Caco-2 (cell line): ENCODE results near the gene AFAP1L2. TPM values are rescaled to one million over a fixed set of nuclear protein-coding genes. Genes with fewer than 3 reads are reported as not detected.

Experiments
- BruUV-seq: library from RNA; stranded (reverse); fragments of 400-500 nt; replicated peaks from 2 replicates; lab custom pipeline; 2021; lab: Mats Ljungman, UMichigan
- CTCF ChIA-PET: fragments of 300-600 bp; sonication (Branson Sonifier 250); formaldehyde crosslinking; loops from one replicate; lab custom pipeline; 2022; ENCODE audit warnings: antibody characterized with exemption; lab: Charles Lee
- POLR2A ChIA-PET: fragments of 300-600 bp; sonication (Branson Sonifier 250); formaldehyde crosslinking; loops from one replicate; lab custom pipeline; 2022; ENCODE audit warnings: antibody characterized with exemption; lab: Charles Lee
- DNase-seq, 2 experiments: peaks; one replicate each; pipeline versions ENCODE4 v3.0.0 to v3.0.0-alpha.2; 2020 to 2022
- H3K27me3 ChIP-seq: replicated peaks from 2 replicates; pipeline ENCODE4 v1.6.0; 2011; ENCODE audit warnings: low read length; ENCODE audit not compliant: control insufficient read depth, insufficient read depth
- H3K36me3 ChIP-seq: 2 replicates; pipeline ENCODE4 v1.5.1; 2011; ENCODE audit warnings: low read length; ENCODE audit not compliant: control insufficient read depth, insufficient read depth
- H3K4me1 ChIP-seq: fragments of 250-450 bp; sonication (Bioruptor Pico); 2 replicates; pipeline ENCODE4 v1.5.1; 2020; ENCODE audit warnings: mild to moderate bottlenecking
- H3K4me3 ChIP-seq: 2 replicates; pipeline ENCODE4 v1.5.1; 2011; ENCODE audit warnings: low read depth, mild to moderate bottlenecking, control low read depth, low read length
- H3K9me3 ChIP-seq: fragments of 250-450 bp; sonication (Bioruptor Pico); 2 replicates; pipeline ENCODE4 v1.5.1; 2020; ENCODE audit warnings: mild to moderate bottlenecking, moderate library complexity
- H3K27ac Mint-ChIP-seq: one replicate; pipeline ENCODE4 v1.8.0; 2022; ENCODE audit warnings: mixed read lengths; ENCODE audit not compliant: unreplicated experiment
- H3K27me3 Mint-ChIP-seq: one replicate; pipeline ENCODE4 v1.8.0; 2022; ENCODE audit warnings: mixed read lengths; ENCODE audit not compliant: insufficient read depth, unreplicated experiment
- H3K36me3 Mint-ChIP-seq: one replicate; pipeline ENCODE4 v1.8.0; 2022; ENCODE audit warnings: mild to moderate bottlenecking, mixed read lengths; ENCODE audit not compliant: insufficient read depth, unreplicated experiment
- H3K4me1 Mint-ChIP-seq: one replicate; pipeline ENCODE4 v1.8.0; 2022; ENCODE audit warnings: low read depth, mixed read lengths; ENCODE audit not compliant: unreplicated experiment
- H3K4me3 Mint-ChIP-seq: one replicate; pipeline ENCODE4 v1.8.0; 2022; ENCODE audit warnings: mild to moderate bottlenecking, moderate library complexity, mixed read lengths; ENCODE audit not compliant: unreplicated experiment
- H3K9me3 Mint-ChIP-seq: one replicate; pipeline ENCODE4 v1.8.0; 2022; ENCODE audit warnings: mixed read lengths; ENCODE audit not compliant: unreplicated experiment
- CTCF ChIP-seq, 2 experiments: fragments of 200-600 bp in 1 of 2; IDR thresholded peaks; 1 replicate in 1 of 2; 2 replicates in 1 of 2; pipeline versions ENCODE4 v1.5.1 to v1.8.0; 2011 to 2022; ENCODE audit warnings: antibody characterized with exemption in 1 of 2, control low read depth in 1 of 2, inconsistent platforms in 1 of 2, low read depth in 1 of 2, low read length in 1 of 2, mild to moderate bottlenecking in 1 of 2, moderate library complexity in 1 of 2; ENCODE audit not compliant: insufficient read depth in 1 of 2, severe bottlenecking in 1 of 2, unreplicated experiment in 1 of 2
- intact Hi-C: fragments of 100-400 bp; cut with micrococcal nuclease; formaldehyde crosslinking; loops from one replicate; pipeline ENCODE4 v1.10.0; 2022; ENCODE audit not compliant: unreplicated experiment
- total RNA-seq: library from RNA; stranded (reverse); gene quantifications from 2 replicates; pipeline ENCODE4 v1.2.3, GENCODE V29; 2022

The AFAP1L2 gene
- total RNA-seq, 1 experiment from 2014 or later = 2.3 TPM

- no peaks in the 10 kb centered on the region for H3K9me3 Mint-ChIP-seq
- H3K27me3 ChIP-seq = no peaks in the 10 kb centered on the region; the same call in 1 of the 2 replicates
- BruUV-seq = no TSS peak
- H3K36me3 ChIP-seq = no peaks in the 10 kb centered on the region
- no peak for TF ChIP-seq CTCF (IDR thresholded peaks at IDR 0.05; ENCODE audit: insufficient read depth in 1 of 2, low read depth in 1 of 2, low read length in 1 of 2, severe bottlenecking in 1 of 2, unreplicated experiment in 1 of 2)
- no peaks in the 10 kb centered on the region for H3K27me3 Mint-ChIP-seq
- POLR2A ChIA-PET = no interaction called here
- no peaks in the 10 kb centered on the region for H3K4me1 Mint-ChIP-seq
- H3K4me3 Mint-ChIP-seq = no peak overlapping the region
- intact Hi-C loops = no loop called here
- DNase-seq = no peak
- H3K4me1 ChIP-seq = 0 out of 2 replicates have a peak, but pooled peaks cover 1% of the 10 kb centered on the region
- no peaks in the 10 kb centered on the region for H3K9me3 ChIP-seq
- CTCF ChIA-PET = interaction anchor here (0.8 kb wide), 1 partner anchor 27 kb away, joined by 3 read pairs; no protein-coding TSS in a partner anchor
- H3K36me3 Mint-ChIP-seq = no peaks in the 10 kb centered on the region
- H3K27ac Mint-ChIP-seq = no peak overlapping the region
- H3K4me3 ChIP-seq = no peak overlapping the region
Measured at GRCh38 chr10:114276671-114277070, 127.6 kb downstream of the AFAP1L2 start.

- no peaks in the 10 kb centered on the region; the same call in 1 of the 2 replicates for H3K27me3 ChIP-seq
- no peak overlapping the region for H3K4me3 ChIP-seq
- DNase-seq = no peak
- no TSS peak for BruUV-seq
- ChIA-PET POLR2A (no interaction called here), CTCF (interaction anchor here (0.8 kb wide), 1 partner anchor 28 kb away, joined by 3 read pairs; no protein-coding TSS in a partner anchor)
- no peaks in the 10 kb centered on the region for H3K36me3 ChIP-seq
- no peak overlapping the region for H3K4me3 Mint-ChIP-seq
- no peaks in the 10 kb centered on the region for H3K9me3 Mint-ChIP-seq
- no peaks in the 10 kb centered on the region for H3K27me3 Mint-ChIP-seq
- no peaks in the 10 kb centered on the region for H3K9me3 ChIP-seq
- H3K4me1 Mint-ChIP-seq = peaks cover 3% of the 10 kb centered on the region
- no peak overlapping the region for H3K27ac Mint-ChIP-seq
- H3K36me3 Mint-ChIP-seq = no peaks in the 10 kb centered on the region
- intact Hi-C loops = no loop called here
- no peak for TF ChIP-seq CTCF (IDR thresholded peaks at IDR 0.05; ENCODE audit: insufficient read depth in 1 of 2, low read depth in 1 of 2, low read length in 1 of 2, severe bottlenecking in 1 of 2, unreplicated experiment in 1 of 2)
- H3K4me1 ChIP-seq = peaks cover 7% of the 10 kb centered on the region
Measured at GRCh38 chr10:114276066-114276465, 128.2 kb downstream of the AFAP1L2 start.

GRCh38 chr10:114274616-114275453, 129.5 kb downstream of the AFAP1L2 start:
- Histone ChIP-seq H3K4me1 (peaks cover 16% of the 10 kb centered on the region), H3K9me3 (no peaks in the 10 kb centered on the region), H3K4me3 (no peak overlapping the region), H3K36me3 (no peaks in the 10 kb centered on the region), H3K27me3 (no peaks in the 10 kb centered on the region; the same call in 1 of the 2 replicates)
- ChIA-PET CTCF (no interaction called here), POLR2A (interaction anchor here (0.6 kb wide), 1 partner anchor 1468 kb away, joined by 5 read pairs; no protein-coding TSS in a partner anchor)
- no peaks in the 10 kb centered on the region for H3K9me3 Mint-ChIP-seq
- TF ChIP-seq CTCF (IDR thresholded peaks at IDR 0.05; ENCODE audit: insufficient read depth in 1 of 2, low read depth in 1 of 2, low read length in 1 of 2, severe bottlenecking in 1 of 2, unreplicated experiment in 1 of 2) = no peak
- intact Hi-C loops = no loop called here
- peaks cover 12% of the 10 kb centered on the region for H3K4me1 Mint-ChIP-seq
- H3K4me3 Mint-ChIP-seq = no peak overlapping the region
- BruUV-seq = no TSS peak
- no peak for DNase-seq
- no peaks in the 10 kb centered on the region for H3K27me3 Mint-ChIP-seq
- H3K36me3 Mint-ChIP-seq = no peaks in the 10 kb centered on the region
- no peak overlapping the region for H3K27ac Mint-ChIP-seq
